ENCODE measurements around the gene HLA-DRB5.
"Not testable (repeated sequence)": the region's sequence is repeated elsewhere in the genome, so short reads cannot be mapped to it uniquely, and the experiment has no call there.

Gene HLA-DRB5

DNA sequence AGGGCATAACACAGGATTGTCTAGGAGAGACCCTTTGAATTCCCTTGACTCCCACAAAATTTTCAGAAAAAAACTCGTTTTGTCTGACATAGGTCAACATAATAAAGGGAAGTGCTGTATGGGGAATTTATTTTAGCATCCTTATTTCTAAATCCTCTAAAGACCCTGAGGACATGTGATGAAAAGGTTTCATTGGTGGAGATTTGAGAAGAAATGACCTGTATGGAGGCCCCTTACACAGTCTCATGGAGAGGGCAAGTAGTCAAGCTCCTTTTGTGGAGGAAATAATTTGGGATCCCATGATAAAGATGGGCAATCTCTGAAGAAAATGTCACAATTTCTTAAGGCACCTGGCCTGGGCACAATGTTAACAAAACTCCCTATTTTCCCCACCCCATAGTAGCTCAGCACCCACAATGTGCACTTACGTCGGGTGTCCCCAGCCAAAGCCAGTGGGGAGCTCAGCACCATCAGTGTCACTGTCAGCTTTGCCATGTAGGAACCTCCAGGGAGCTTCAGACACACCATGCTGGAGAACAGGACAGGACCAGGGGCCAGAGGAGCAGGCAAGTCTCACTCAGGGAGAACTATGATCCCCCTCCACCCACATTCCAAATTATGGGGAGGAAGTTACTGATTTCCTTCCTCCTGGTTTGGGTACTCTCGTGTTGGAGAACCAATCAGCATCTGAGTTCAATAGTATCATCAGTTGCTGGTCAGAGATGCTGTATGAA lies at the start of gene HLA-DRB5:
HLA-DRB5 (minus strand) TSS at position 591 of the 734 bp plus-strand sequence; CDS start at position 528, 63 bp downstream.
- H3K9me3 ChIP-seq (ENCODE audit: control insufficient read depth in 5 of 5, low read length in 5 of 5): no peaks in the 10 kb centered on the region
- no peak within 1 kb of the TSS for H3K9ac ChIP-seq (ENCODE audit: low read length in 5 of 5)
- H3K4me1 ChIP-seq (ENCODE audit: control insufficient read depth in 5 of 5, insufficient read depth in 5 of 5, low read length in 5 of 5): peaks cover 0 to 4% (median 0%) of the 10 kb centered on the region in 5 donors
- peak within 1 kb of the TSS; percentile 30 to 67 (median 61) for H3K4me3 ChIP-seq (ENCODE audit: low read depth in 1 of 5, low read length in 5 of 5)
- no peaks in the 10 kb centered on the region for H3K36me3 ChIP-seq (ENCODE audit: control insufficient read depth in 5 of 5, insufficient read depth in 5 of 5, low read length in 5 of 5)
- peak within 1 kb of the TSS; percentile 54 for H3K27ac ChIP-seq (ENCODE audit: low read depth, low read length)
- H3K27me3 ChIP-seq (ENCODE audit: control insufficient read depth in 5 of 5, insufficient read depth in 4 of 5, low read length in 5 of 5): no peaks in the 10 kb centered on the region

DNA sequence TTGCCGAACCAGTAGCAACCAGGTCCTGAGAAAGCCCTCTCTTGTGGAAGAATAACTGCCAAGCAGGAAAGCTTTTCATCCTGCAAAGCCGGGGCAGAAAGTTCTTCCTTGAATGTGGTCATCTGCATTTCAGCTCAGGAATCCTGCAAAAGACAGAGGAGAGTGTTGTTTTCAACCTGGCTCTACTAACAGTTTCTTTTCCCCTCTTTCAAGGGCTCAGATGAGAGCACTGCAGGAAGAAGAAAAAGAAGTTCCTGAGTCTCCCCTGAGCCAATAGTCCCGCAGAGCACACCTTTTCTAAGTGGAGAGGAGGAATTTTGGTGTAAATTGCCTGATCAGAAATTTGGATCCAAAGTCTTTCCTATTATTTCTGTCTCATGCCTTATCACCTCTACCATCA lies 48.9 kb upstream of the HLA-DRB5 start:
- H3K4me3 ChIP-seq (ENCODE audit: low read depth in 1 of 5, low read length in 5 of 5): no peak overlapping the region

DNA sequence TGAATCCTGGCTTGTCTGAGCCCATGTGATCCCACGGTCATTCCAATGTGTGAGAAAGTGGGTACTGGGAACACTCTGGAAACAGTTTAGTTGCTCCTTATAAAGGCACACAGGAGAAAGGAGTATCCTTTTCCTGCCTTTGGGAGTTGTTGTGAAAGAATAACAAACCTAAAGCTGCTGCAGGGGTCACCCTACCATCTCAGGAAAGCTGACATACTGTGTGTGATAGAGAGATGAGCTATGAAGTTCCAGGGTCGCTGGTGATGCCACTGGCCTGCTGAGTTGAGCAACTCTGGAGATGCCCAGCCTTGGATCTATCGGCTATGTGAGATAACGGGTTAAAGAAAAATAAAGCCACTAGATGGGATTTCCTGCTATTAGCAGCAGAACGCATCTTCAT lies 47.4 kb upstream of the HLA-DRB5 start:
- not testable (repeated sequence) for H3K27ac ChIP-seq (ENCODE audit: low read depth, low read length); H3K9ac ChIP-seq (ENCODE audit: low read length in 5 of 5); H3K4me1 ChIP-seq (ENCODE audit: control insufficient read depth in 5 of 5, insufficient read depth in 5 of 5, low read length in 5 of 5)

More for the DNA sequence above, 48.9 kb upstream of the HLA-DRB5 start:
- H3K27ac ChIP-seq (ENCODE audit: low read depth, low read length): no peak overlapping the region
- no peak overlapping the region for H3K9ac ChIP-seq (ENCODE audit: low read length in 5 of 5)
- peaks cover 0 to 23% (median 9%) of the 10 kb centered on the region in 5 donors for H3K36me3 ChIP-seq (ENCODE audit: control insufficient read depth in 5 of 5, insufficient read depth in 5 of 5, low read length in 5 of 5)
- peaks cover 0 to 5% (median 0%) of the 10 kb centered on the region in 5 donors for H3K4me1 ChIP-seq (ENCODE audit: control insufficient read depth in 5 of 5, insufficient read depth in 5 of 5, low read length in 5 of 5)
- peaks cover 0 to 3% (median 0%) of the 10 kb centered on the region in 5 donors for H3K9me3 ChIP-seq (ENCODE audit: control insufficient read depth in 5 of 5, low read length in 5 of 5)
- no peaks in the 10 kb centered on the region for H3K27me3 ChIP-seq (ENCODE audit: control insufficient read depth in 5 of 5, insufficient read depth in 4 of 5, low read length in 5 of 5)

DNA sequence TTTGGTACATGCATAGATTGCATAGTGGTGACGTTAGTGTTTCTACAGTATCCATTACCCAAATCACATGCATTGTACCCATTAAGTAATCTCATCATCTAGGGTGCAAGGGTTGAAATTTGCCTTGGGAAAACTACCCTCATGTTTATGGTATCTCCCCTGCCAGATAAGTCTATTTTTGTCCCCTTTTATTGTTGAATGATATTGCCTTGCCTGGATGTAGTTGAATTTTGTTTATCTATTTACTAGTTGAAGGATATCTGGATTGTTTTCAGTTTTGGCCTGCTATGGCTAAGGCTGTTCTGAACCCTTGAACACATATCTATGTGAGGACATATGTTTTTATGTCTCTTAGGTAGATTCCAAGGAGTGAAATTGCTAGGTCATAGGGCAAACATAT lies 46.2 kb upstream of the HLA-DRB5 start:
- Histone ChIP-seq H3K27ac (ENCODE audit: low read depth, low read length) (no peak overlapping the region), H3K9ac (ENCODE audit: low read length in 5 of 5) (no peak overlapping the region), H3K36me3 (ENCODE audit: control insufficient read depth in 5 of 5, insufficient read depth in 5 of 5, low read length in 5 of 5) (peaks cover 0 to 15% (median 4%) of the 10 kb centered on the region in 5 donors), H3K4me3 (ENCODE audit: low read depth in 1 of 5, low read length in 5 of 5) (no peak overlapping the region), H3K4me1 (ENCODE audit: control insufficient read depth in 5 of 5, insufficient read depth in 5 of 5, low read length in 5 of 5) (no peaks in the 10 kb centered on the region), H3K9me3 (ENCODE audit: control insufficient read depth in 5 of 5, low read length in 5 of 5) (no peaks in the 10 kb centered on the region), H3K27me3 (ENCODE audit: control insufficient read depth in 5 of 5, insufficient read depth in 4 of 5, low read length in 5 of 5) (no peaks in the 10 kb centered on the region)

More for the DNA sequence above, 47.4 kb upstream of the HLA-DRB5 start:
- not testable (repeated sequence) for H3K9me3 ChIP-seq (ENCODE audit: control insufficient read depth in 5 of 5, low read length in 5 of 5); H3K27me3 ChIP-seq (ENCODE audit: control insufficient read depth in 5 of 5, insufficient read depth in 4 of 5, low read length in 5 of 5); H3K4me3 ChIP-seq (ENCODE audit: low read depth in 1 of 5, low read length in 5 of 5)
- H3K36me3 ChIP-seq (ENCODE audit: control insufficient read depth in 5 of 5, insufficient read depth in 5 of 5, low read length in 5 of 5): peaks cover 0 to 23% (median 9%) of the 10 kb centered on the region in 5 donors

DNA sequence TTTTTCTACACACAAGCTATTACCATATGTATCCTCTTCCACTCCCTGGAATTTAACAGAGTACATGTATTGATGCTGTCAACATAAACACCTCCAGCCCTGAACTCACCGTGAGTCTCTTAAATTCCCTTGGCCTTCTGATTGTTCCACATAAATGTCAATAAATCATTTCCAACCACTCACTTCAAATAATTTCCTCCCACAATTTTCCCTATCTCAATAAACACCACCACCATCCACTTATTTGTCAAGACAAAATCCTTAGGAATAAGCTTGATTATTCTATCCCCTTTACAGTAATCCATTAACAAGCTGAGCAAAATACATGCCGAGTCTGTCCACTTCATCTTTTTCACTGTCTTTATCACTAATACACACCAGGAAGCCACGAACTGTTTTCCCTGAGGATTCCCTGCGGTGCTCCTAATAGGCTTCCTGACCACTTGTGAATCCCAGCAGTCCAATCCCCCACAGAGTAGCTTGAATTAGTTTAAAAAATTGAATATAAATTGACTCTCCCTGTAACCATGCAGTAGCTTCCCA lies 40.3 kb upstream of the HLA-DRB5 start:
- Histone ChIP-seq H3K4me3 (ENCODE audit: low read depth in 1 of 5, low read length in 5 of 5) (no peak overlapping the region), H3K9ac (ENCODE audit: low read length in 5 of 5) (no peak overlapping the region), H3K9me3 (ENCODE audit: control insufficient read depth in 5 of 5, low read length in 5 of 5) (no peaks in the 10 kb centered on the region), H3K4me1 (ENCODE audit: control insufficient read depth in 5 of 5, insufficient read depth in 5 of 5, low read length in 5 of 5) (no peaks in the 10 kb centered on the region), H3K27me3 (ENCODE audit: control insufficient read depth in 5 of 5, insufficient read depth in 4 of 5, low read length in 5 of 5) (no peaks in the 10 kb centered on the region), H3K36me3 (ENCODE audit: control insufficient read depth in 5 of 5, insufficient read depth in 5 of 5, low read length in 5 of 5) (no peaks in the 10 kb centered on the region), H3K27ac (ENCODE audit: low read depth, low read length) (no peak overlapping the region)

DNA sequence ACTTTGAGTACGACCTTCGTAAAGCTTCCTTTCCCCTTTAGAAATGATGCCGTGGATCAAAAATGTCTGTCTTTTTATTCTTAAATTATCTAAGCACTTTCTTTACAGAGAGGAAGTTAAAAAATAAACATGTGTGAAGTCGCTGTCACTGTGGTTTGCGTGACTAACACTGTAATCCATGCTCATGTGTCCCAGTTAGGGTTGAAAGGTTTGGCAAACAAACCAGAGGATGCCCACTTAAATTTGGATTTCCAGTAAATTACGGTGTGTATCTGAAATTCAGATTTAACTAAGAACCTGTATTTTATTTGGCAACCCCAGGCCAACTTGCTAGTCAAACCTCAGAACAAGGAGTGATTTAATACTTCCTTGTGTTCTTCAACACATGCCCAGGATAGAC lies 38.5 kb upstream of the HLA-DRB5 start:
- no peak overlapping the region for H3K9ac ChIP-seq (ENCODE audit: low read length in 5 of 5)

DNA sequence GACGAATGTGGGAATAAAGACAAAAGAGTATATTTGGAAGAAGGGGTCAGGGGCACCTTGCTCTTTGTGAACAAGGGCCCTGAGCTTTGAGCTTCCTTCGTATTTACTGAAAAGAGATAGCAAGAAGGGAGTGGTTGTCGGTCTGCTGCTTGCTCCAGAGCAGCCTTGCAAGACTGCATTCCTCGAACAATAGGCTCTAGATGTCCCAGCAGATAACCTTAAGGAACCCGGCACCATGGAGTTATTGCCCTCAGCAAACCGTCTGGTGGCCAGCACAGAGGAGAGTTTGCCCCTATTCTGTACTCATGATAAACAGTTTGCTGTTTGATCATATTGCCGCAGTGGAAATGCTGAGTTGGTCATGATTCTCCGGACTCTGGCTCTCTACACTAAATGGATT lies 36.9 kb upstream of the HLA-DRB5 start:
- Histone ChIP-seq H3K27me3 (ENCODE audit: control insufficient read depth in 5 of 5, insufficient read depth in 4 of 5, low read length in 5 of 5) (no peaks in the 10 kb centered on the region), H3K36me3 (ENCODE audit: control insufficient read depth in 5 of 5, insufficient read depth in 5 of 5, low read length in 5 of 5) (no peaks in the 10 kb centered on the region), H3K9me3 (ENCODE audit: control insufficient read depth in 5 of 5, low read length in 5 of 5) (no peaks in the 10 kb centered on the region), H3K27ac (ENCODE audit: low read depth, low read length) (no peak overlapping the region), H3K4me1 (ENCODE audit: control insufficient read depth in 5 of 5, insufficient read depth in 5 of 5, low read length in 5 of 5) (no peaks in the 10 kb centered on the region), H3K9ac (ENCODE audit: low read length in 5 of 5) (no peak overlapping the region), H3K4me3 (ENCODE audit: low read depth in 1 of 5, low read length in 5 of 5) (no peak overlapping the region)

More for the DNA sequence above, 38.5 kb upstream of the HLA-DRB5 start:
- Histone ChIP-seq H3K4me1 (ENCODE audit: control insufficient read depth in 5 of 5, insufficient read depth in 5 of 5, low read length in 5 of 5) (no peaks in the 10 kb centered on the region), H3K27ac (ENCODE audit: low read depth, low read length) (no peak overlapping the region), H3K36me3 (ENCODE audit: control insufficient read depth in 5 of 5, insufficient read depth in 5 of 5, low read length in 5 of 5) (no peaks in the 10 kb centered on the region), H3K9me3 (ENCODE audit: control insufficient read depth in 5 of 5, low read length in 5 of 5) (no peaks in the 10 kb centered on the region), H3K27me3 (ENCODE audit: control insufficient read depth in 5 of 5, insufficient read depth in 4 of 5, low read length in 5 of 5) (no peaks in the 10 kb centered on the region), H3K4me3 (ENCODE audit: low read depth in 1 of 5, low read length in 5 of 5) (no peak overlapping the region)

DNA sequence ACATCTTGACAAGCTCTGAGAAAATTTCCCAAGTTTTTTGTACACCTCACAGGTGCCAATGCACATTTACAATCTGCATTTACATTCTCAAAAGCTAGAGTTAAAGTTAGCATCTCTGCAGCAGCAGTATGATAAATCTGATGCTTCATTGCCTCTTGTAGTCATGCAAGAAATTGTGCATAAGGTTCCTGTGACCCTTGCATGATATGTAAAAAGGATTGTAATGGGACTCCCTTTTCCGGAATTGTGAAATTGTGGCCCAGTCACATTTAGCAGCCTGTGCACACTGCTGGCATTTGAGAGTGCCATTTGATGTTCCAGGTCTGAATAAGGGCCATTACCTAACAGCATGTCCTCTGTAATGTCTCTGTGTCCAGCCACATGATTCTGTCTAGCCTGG lies 35.4 kb upstream of the HLA-DRB5 start:
- no peaks in the 10 kb centered on the region for H3K4me1 ChIP-seq (ENCODE audit: control insufficient read depth in 5 of 5, insufficient read depth in 5 of 5, low read length in 5 of 5)
- H3K36me3 ChIP-seq (ENCODE audit: control insufficient read depth in 5 of 5, insufficient read depth in 5 of 5, low read length in 5 of 5): no peaks in the 10 kb centered on the region
- no peaks in the 10 kb centered on the region for H3K27me3 ChIP-seq (ENCODE audit: control insufficient read depth in 5 of 5, insufficient read depth in 4 of 5, low read length in 5 of 5)
- H3K9me3 ChIP-seq (ENCODE audit: control insufficient read depth in 5 of 5, low read length in 5 of 5): no peaks in the 10 kb centered on the region
- no peak overlapping the region for H3K9ac ChIP-seq (ENCODE audit: low read length in 5 of 5)
- no peak overlapping the region for H3K4me3 ChIP-seq (ENCODE audit: low read depth in 1 of 5, low read length in 5 of 5)
- H3K27ac ChIP-seq (ENCODE audit: low read depth, low read length): no peak overlapping the region

DNA sequence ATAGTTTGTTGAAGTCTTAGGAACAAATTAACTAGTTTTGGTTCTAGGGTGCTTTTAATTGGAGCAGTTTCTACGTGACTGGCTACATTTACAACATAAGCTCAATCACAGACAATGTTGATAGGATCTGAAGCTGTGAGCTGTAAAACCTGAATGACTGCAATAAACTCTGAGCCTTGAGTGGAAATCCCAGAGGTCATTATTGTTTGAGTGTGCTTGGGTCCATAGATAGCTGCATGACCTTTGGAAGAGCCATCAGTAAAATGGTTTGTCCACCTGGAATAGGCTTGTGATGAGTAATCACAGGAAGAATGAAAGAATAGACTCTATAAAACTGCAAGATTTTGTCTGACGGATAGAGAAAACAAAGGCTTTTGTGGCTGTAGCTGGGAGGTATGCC lies 32.9 kb upstream of the HLA-DRB5 start:
- H3K27ac ChIP-seq (ENCODE audit: low read depth, low read length): no peak overlapping the region
- H3K36me3 ChIP-seq (ENCODE audit: control insufficient read depth in 5 of 5, insufficient read depth in 5 of 5, low read length in 5 of 5): no peaks in the 10 kb centered on the region
- no peaks in the 10 kb centered on the region for H3K4me1 ChIP-seq (ENCODE audit: control insufficient read depth in 5 of 5, insufficient read depth in 5 of 5, low read length in 5 of 5)
- H3K27me3 ChIP-seq (ENCODE audit: control insufficient read depth in 5 of 5, insufficient read depth in 4 of 5, low read length in 5 of 5): no peaks in the 10 kb centered on the region
- no peaks in the 10 kb centered on the region for H3K9me3 ChIP-seq (ENCODE audit: control insufficient read depth in 5 of 5, low read length in 5 of 5)
- H3K4me3 ChIP-seq (ENCODE audit: low read depth in 1 of 5, low read length in 5 of 5): no peak overlapping the region
- no peak overlapping the region for H3K9ac ChIP-seq (ENCODE audit: low read length in 5 of 5)

DNA sequence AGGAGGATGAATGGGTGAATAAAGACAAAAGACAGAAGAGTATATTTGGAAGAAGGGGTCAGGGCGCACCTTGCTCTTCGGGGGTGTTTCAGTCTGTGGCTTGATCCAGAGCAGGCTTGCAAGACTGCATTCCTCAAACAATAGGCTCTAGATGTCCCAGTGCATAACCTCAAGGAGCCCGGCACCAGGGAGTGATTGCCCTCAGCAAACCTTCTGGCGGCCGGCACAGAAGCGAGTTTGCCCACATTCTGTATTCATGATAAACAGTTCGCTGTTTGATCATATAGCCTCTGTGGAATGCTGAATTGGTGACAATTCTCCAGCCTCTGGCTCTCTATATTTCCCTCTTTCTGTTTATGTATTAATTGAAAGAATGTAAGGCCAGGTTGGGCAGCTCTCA lies 29.7 kb upstream of the HLA-DRB5 start:
- H3K27ac ChIP-seq (ENCODE audit: low read depth, low read length): no peak overlapping the region
- no peaks in the 10 kb centered on the region for H3K4me1 ChIP-seq (ENCODE audit: control insufficient read depth in 5 of 5, insufficient read depth in 5 of 5, low read length in 5 of 5)
- H3K9ac ChIP-seq (ENCODE audit: low read length in 5 of 5): no peak overlapping the region
- no peaks in the 10 kb centered on the region for H3K9me3 ChIP-seq (ENCODE audit: control insufficient read depth in 5 of 5, low read length in 5 of 5)
- H3K36me3 ChIP-seq (ENCODE audit: control insufficient read depth in 5 of 5, insufficient read depth in 5 of 5, low read length in 5 of 5): no peaks in the 10 kb centered on the region
- no peaks in the 10 kb centered on the region for H3K27me3 ChIP-seq (ENCODE audit: control insufficient read depth in 5 of 5, insufficient read depth in 4 of 5, low read length in 5 of 5)
- no peak overlapping the region for H3K4me3 ChIP-seq (ENCODE audit: low read depth in 1 of 5, low read length in 5 of 5)

All from subcutaneous abdominal adipose tissue (tissue), 5 donors.